ENCODE measurements around the gene LRBA. TPM values are rescaled to one million over a fixed set of nuclear protein-coding genes. Genes with fewer than 3 reads are reported as not detected.

Gene LRBA
- total and polyA plus RNA-seq, 9 of the 15 experiments (the other 6 are each of a cell fraction or from before 2014, with no cell fraction given): 24.2 to 88.7 (median 59.7) TPM

GRCh38 chr4:150318527-150318926, 696.6 kb downstream of the LRBA start (continued):
- TF ChIP-seq GABPB2 (CRISPR knock-in tag; conservative IDR thresholded peaks at IDR 0.05) (no peak), AFF1 (IDR thresholded peaks at IDR 0.05; ENCODE audit: low read depth in 1 of 2, partially characterized antibody in 2 of 2) (peak in 1 of 2 experiments; percentile 35), MTA2 (IDR thresholded peaks at IDR 0.05; ENCODE audit: low read depth) (no peak), MAFG (tag; conservative IDR thresholded peaks at IDR 0.05) (peak; percentile 94), NCOR1 (IDR thresholded peaks at IDR 0.05) (no peak), PPARD (CRISPR knock-in tag; IDR thresholded peaks at IDR 0.05) (no peak), BRD9 (IDR thresholded peaks at IDR 0.05; ENCODE audit: low read depth, partially characterized antibody) (peak; percentile 30), SOX6 (IDR thresholded peaks at IDR 0.05) (peak; percentile 53), HLTF (IDR thresholded peaks at IDR 0.05) (no peak), ZNF384 (IDR thresholded peaks at IDR 0.05; ENCODE audit: low read depth, low read length) (no peak), ZSCAN32 (CRISPR knock-in tag; IDR thresholded peaks at IDR 0.05) (no peak), BCL6 (CRISPR knock-in tag; IDR thresholded peaks at IDR 0.05) (no peak), ETS2 (tag; IDR thresholded peaks at IDR 0.05; ENCODE audit: borderline replicate concordance, poor library complexity, severe bottlenecking) (no peak), ZNF318 (IDR thresholded peaks at IDR 0.05; ENCODE audit: borderline replicate concordance in 1 of 2, low read depth in 1 of 2) (peak in 1 of 2 experiments; percentile 37; a peak in 1 of 4 replicates), WHSC1 (IDR thresholded peaks at IDR 0.05; ENCODE audit: low read length) (no peak), ZNF197 (CRISPR knock-in tag; IDR thresholded peaks at IDR 0.05; ENCODE audit: low read depth) (0 out of 2 replicates have a peak, but pooled peaks have one; percentile 53), NCOA2 (IDR thresholded peaks at IDR 0.05; ENCODE audit: partially characterized antibody in 2 of 2) (no peak), CCNT2 (IDR thresholded peaks at IDR 0.05; ENCODE audit: borderline replicate concordance, extremely low read depth, insufficient read length, low read depth, low read length) (no peak)

Measured in K562 (cell line).